Liver (tissue), 3 donors: Measurements from ENCODE around the gene RBM33.

Experiments used
- CTCF ChIP-seq: fragments of 150-350 bp; IDR thresholded peaks from 2 replicates; pipeline ENCODE4 v1.5.1; 2017; ENCODE audit warnings: improper control_type of control experiment, low read depth, low read length; ENCODE audit not compliant: missing input control
- FOXA1 ChIP-seq: IDR thresholded peaks from 2 replicates; pipeline ENCODE4 v1.6.1; 2016; ENCODE audit warnings: antibody characterized with exemption
- GABPA ChIP-seq, 2 donors: IDR thresholded peaks in 1 of 2; conservative IDR thresholded peaks in 1 of 2; 2 replicates each; pipeline ENCODE4 v1.6.1; 2016; ENCODE audit warnings: antibody characterized with exemption in 2 of 2, mild to moderate bottlenecking in 1 of 2, moderate library complexity in 1 of 2
- JUND ChIP-seq, 2 donors: IDR thresholded peaks; 2 replicates each; pipeline ENCODE4 v1.6.1; 2016; ENCODE audit warnings: antibody characterized with exemption in 2 of 2
- MAX ChIP-seq: IDR thresholded peaks from 2 replicates; pipeline ENCODE4 v1.6.1; 2016; ENCODE audit warnings: antibody characterized with exemption
- RAD21 ChIP-seq, 2 donors: IDR thresholded peaks; 2 replicates each; pipeline ENCODE4 v1.6.1; 2016; ENCODE audit warnings: antibody characterized with exemption in 2 of 2, mild to moderate bottlenecking in 2 of 2
- REST ChIP-seq: IDR thresholded peaks from 2 replicates; pipeline ENCODE4 v1.6.1; 2016; ENCODE audit warnings: antibody characterized with exemption, mild to moderate bottlenecking
- SP1 ChIP-seq: IDR thresholded peaks from 2 replicates; pipeline ENCODE4 v1.6.1; 2018; ENCODE audit warnings: antibody characterized with exemption, mild to moderate bottlenecking
- YY1 ChIP-seq: IDR thresholded peaks from 2 replicates; pipeline ENCODE4 v1.6.1; 2016; ENCODE audit warnings: antibody characterized with exemption, mild to moderate bottlenecking
- donor health status: healthy.
- donor health status: healthy.

- TF ChIP-seq GABPA (IDR thresholded peaks at IDR 0.05 in 1 of 2, conservative IDR thresholded peaks at IDR 0.05 in 1 of 2) (no peak), RAD21 (IDR thresholded peaks at IDR 0.05) (no peak), REST (no peak), CTCF (no peak), YY1 (no peak), FOXA1 (no peak), JUND (IDR thresholded peaks at IDR 0.05) (no peak), MAX (no peak), SP1 (no peak)
Measured at GRCh38 chr7:155656891-155657290, 12.4 kb downstream of the RBM33 start.
